Gastrocnemius medialis (tissue), 4 donors: ENCODE data around the gene EGR4. TPM values are rescaled to one million over a fixed set of nuclear protein-coding genes. Genes with fewer than 3 reads are reported as not detected.

Experiments used
- ATAC-seq, 2 donors: fragments of 150-250 bp; one replicate each; pipeline ENCODE4 v1.9.1; 2016
- DNase-seq, 2 donors: peaks; one replicate each; pipeline ENCODE4 v3.0.0-alpha.2; 2019
- H3K27ac ChIP-seq, 4 donors: fragments of 200-600 bp; sonication (generic); 1 replicate in 1 of 4; 2 replicates in 3 of 4; pipeline ENCODE4 v1.5.1; 2016 to 2018; ENCODE audit warnings: mild to moderate bottlenecking in 2 of 4, moderate library complexity in 1 of 4
- H3K27me3 ChIP-seq, 3 donors: fragments of 200-600 bp; sonication (generic) in 2 of 3; 1 replicate in 1 of 3; 2 replicates in 2 of 3; pipeline versions ENCODE4 v1.5.1 to v1.6.0; 2016 to 2019; ENCODE audit warnings: mild to moderate bottlenecking in 1 of 3, moderate library complexity in 1 of 3
- H3K36me3 ChIP-seq, 2 donors: fragments of 200-600 bp; sonication (generic) in 1 of 2; one replicate each; pipeline ENCODE4 v1.5.1; 2017 to 2018
- H3K4me1 ChIP-seq, 2 donors: fragments of 200-600 bp; sonication (generic) in 1 of 2; one replicate each; pipeline ENCODE4 v1.5.1; 2016 to 2017; ENCODE audit warnings: mild to moderate bottlenecking in 2 of 2
- H3K4me3 ChIP-seq, 4 donors: fragments of 200-600 bp; sonication (generic) in 3 of 4; 1 replicate in 1 of 4; 2 replicates in 3 of 4; pipeline ENCODE4 v1.5.1; 2016 to 2019; ENCODE audit warnings: mild to moderate bottlenecking in 2 of 4
- H3K9me3 ChIP-seq, 3 donors: fragments of 200-600 bp; sonication (generic) in 2 of 3; 1 replicate in 1 of 3; 2 replicates in 2 of 3; pipeline ENCODE4 v1.5.1; 2016 to 2019
- CTCF ChIP-seq, 5 experiments: fragments of 450-650 bp in 3 of 5; fragments of 200-600 bp in 2 of 5; sonication (generic) in 2 of 5; IDR thresholded peaks in 4 of 5; conservative IDR thresholded peaks in 1 of 5; 1 replicate in 4 of 5; 2 replicates in 1 of 5; pipeline ENCODE4 v1.5.1; 2016 to 2019; ENCODE audit warnings: antibody characterized with exemption in 5 of 5, mild to moderate bottlenecking in 3 of 5, moderate library complexity in 3 of 5
- POLR2A ChIP-seq, 2 donors: fragments of 450-650 bp; IDR thresholded peaks; one replicate each; pipeline ENCODE4 v1.6.1; 2017; ENCODE audit warnings: antibody characterized with exemption in 2 of 2, mild to moderate bottlenecking in 2 of 2, moderate library complexity in 2 of 2
- in situ Hi-C, 4 donors: fragments of 200-750 bp; cut with MboI; loops; one replicate each; pipeline versions ENCODE4 v1.15.0 to v1.8.0; 2017; ENCODE audit warnings: low sequenced_read_pairs in 4 of 4
- intact Hi-C: fragments of 100-400 bp; cut with DNase I; formaldehyde crosslinking; loops from one replicate; pipeline ENCODE4 v1.15.1; 2023; ENCODE audit warnings: low total_unique reads
- total RNA-seq, 4 donors: library from RNA; depleted of rRNA; stranded (reverse); fragments of >200 nt; gene quantifications; one replicate each; pipeline versions ENCODE4 v1.1.0 to v1.2.3, GENCODE V29; 2016

The EGR4 gene
- total RNA-seq, 4 donors from 2014 or later, result not detected

GRCh38 chr2:73258913-73259215 lies 34.5 kb downstream of the EGR4 start:
- in situ Hi-C loops (no loop called here), intact Hi-C loops (no loop called here)
- TF ChIP-seq POLR2A (IDR thresholded peaks at IDR 0.05) (no peak), CTCF (IDR thresholded peaks at IDR 0.05 in 4 of 5, conservative IDR thresholded peaks at IDR 0.05 in 1 of 5) (no peak)
- no peak overlapping the region for H3K27ac ChIP-seq
- H3K27me3 ChIP-seq, result no peaks in the 10 kb centered on the region
- no peak for ATAC-seq
- H3K4me3 ChIP-seq, result no peak overlapping the region
- H3K36me3 ChIP-seq, result peaks cover 0 to 12% of the 10 kb centered on the region in 2 donors
- H3K9me3 ChIP-seq, result no peaks in the 10 kb centered on the region
- DNase-seq, result no peak
- H3K4me1 ChIP-seq, result no peaks in the 10 kb centered on the region

GRCh38 chr2:73258186-73258912 lies 35.0 kb downstream of the EGR4 start:
- TF ChIP-seq CTCF (IDR thresholded peaks at IDR 0.05 in 4 of 5, conservative IDR thresholded peaks at IDR 0.05 in 1 of 5) (no peak), POLR2A (IDR thresholded peaks at IDR 0.05) (no peak)
- Histone ChIP-seq H3K9me3 (no peaks in the 10 kb centered on the region), H3K4me3 (no peak overlapping the region), H3K27ac (no peak overlapping the region), H3K36me3 (peaks cover 0 to 17% of the 10 kb centered on the region in 2 donors), H3K27me3 (no peaks in the 10 kb centered on the region), H3K4me1 (no peaks in the 10 kb centered on the region)
- DNase-seq (no peak), ATAC-seq (no peak)
- in situ Hi-C loops, result no loop called here
- intact Hi-C loops, result no loop called here

GRCh38 chr2:73257425-73258125 lies 35.8 kb downstream of the EGR4 start:
- no peak for TF ChIP-seq CTCF (IDR thresholded peaks at IDR 0.05 in 4 of 5, conservative IDR thresholded peaks at IDR 0.05 in 1 of 5)
- TF ChIP-seq POLR2A (IDR thresholded peaks at IDR 0.05), result no peak
- H3K9me3 ChIP-seq, result no peaks in the 10 kb centered on the region
- in situ Hi-C loops (no loop called here), intact Hi-C loops (no loop called here)
- H3K27me3 ChIP-seq, result no peaks in the 10 kb centered on the region
- DNase-seq (no peak), ATAC-seq (no peak)
- peaks cover 0 to 25% of the 10 kb centered on the region in 2 donors for H3K36me3 ChIP-seq
- no peak overlapping the region for H3K4me3 ChIP-seq
- H3K4me1 ChIP-seq, result no peaks in the 10 kb centered on the region
- H3K27ac ChIP-seq, result no peak overlapping the region

GRCh38 chr2:73257021-73257420 lies 36.3 kb downstream of the EGR4 start:
- Histone ChIP-seq H3K4me3 (no peak overlapping the region), H3K27me3 (no peaks in the 10 kb centered on the region), H3K36me3 (peaks cover 0 to 30% of the 10 kb centered on the region in 2 donors), H3K27ac (no peak overlapping the region), H3K4me1 (no peaks in the 10 kb centered on the region), H3K9me3 (no peaks in the 10 kb centered on the region)
- in situ Hi-C loops, result no loop called here
- ATAC-seq, result no peak
- TF ChIP-seq POLR2A (IDR thresholded peaks at IDR 0.05) (no peak), CTCF (IDR thresholded peaks at IDR 0.05 in 4 of 5, conservative IDR thresholded peaks at IDR 0.05 in 1 of 5) (no peak)
- DNase-seq, result no peak
- intact Hi-C loops, result no loop called here
